ENCODE results near the gene PAF1. TPM values are rescaled to one million over a fixed set of nuclear protein-coding genes. Genes with fewer than 3 reads are reported as not detected.
A peak's percentile ranks its signal among the peaks of the same experiment; 100 is the strongest.

Gene PAF1
- total RNA-seq, 2 experiments from 2014 or later, result 33.1 to 45.9 TPM

- no TSS peak for BruUV-seq (replicated peaks)
- ChIA-PET POLR2A (interaction anchor here (1.1 to 2.7 kb wide), 3 partner anchors 55 to 210 kb away, joined by 5 to 6 read pairs (median 6); partner anchors contain the start of genes MED29, PAF1 and RPS16), CTCF (ENCODE audit: unreplicated experiment) (no interaction called here)
- Histone ChIP-seq H3K79me2 (ENCODE audit: insufficient read depth, low read depth, low read length) (peaks cover 26% of the 10 kb centered on the region; the same call in 1 of the 2 replicates), H3K36me3 (ENCODE audit: insufficient read depth, low read length) (no peaks in the 10 kb centered on the region), H3K27ac (ENCODE audit: low read depth, low read length, poor library complexity, severe bottlenecking) (peak overlapping the region; percentile 84), H3K4me1 (ENCODE audit: insufficient read depth, low read length, poor library complexity, severe bottlenecking) (peaks cover 49% of the 10 kb centered on the region), H3K9me3 (ENCODE audit: low read length) (no peaks in the 10 kb centered on the region), H3K4me3 (ENCODE audit: low read depth, low read length, poor library complexity, severe bottlenecking) (no peak overlapping the region), H3K9me2 (ENCODE audit: insufficient read depth, low read length) (no peaks in the 10 kb centered on the region), H4K20me1 (ENCODE audit: insufficient read depth, low read length) (no peaks in the 10 kb centered on the region), H3K4me2 (ENCODE audit: low read length) (0 out of 2 replicates have a peak overlapping the region, but pooled peaks have one; percentile 77), H2AFZ (ENCODE audit: low read length) (no peak overlapping the region)
- no peak for DNase-seq (ENCODE audit: low spot score)
- TF ChIP-seq, protein P1, sequence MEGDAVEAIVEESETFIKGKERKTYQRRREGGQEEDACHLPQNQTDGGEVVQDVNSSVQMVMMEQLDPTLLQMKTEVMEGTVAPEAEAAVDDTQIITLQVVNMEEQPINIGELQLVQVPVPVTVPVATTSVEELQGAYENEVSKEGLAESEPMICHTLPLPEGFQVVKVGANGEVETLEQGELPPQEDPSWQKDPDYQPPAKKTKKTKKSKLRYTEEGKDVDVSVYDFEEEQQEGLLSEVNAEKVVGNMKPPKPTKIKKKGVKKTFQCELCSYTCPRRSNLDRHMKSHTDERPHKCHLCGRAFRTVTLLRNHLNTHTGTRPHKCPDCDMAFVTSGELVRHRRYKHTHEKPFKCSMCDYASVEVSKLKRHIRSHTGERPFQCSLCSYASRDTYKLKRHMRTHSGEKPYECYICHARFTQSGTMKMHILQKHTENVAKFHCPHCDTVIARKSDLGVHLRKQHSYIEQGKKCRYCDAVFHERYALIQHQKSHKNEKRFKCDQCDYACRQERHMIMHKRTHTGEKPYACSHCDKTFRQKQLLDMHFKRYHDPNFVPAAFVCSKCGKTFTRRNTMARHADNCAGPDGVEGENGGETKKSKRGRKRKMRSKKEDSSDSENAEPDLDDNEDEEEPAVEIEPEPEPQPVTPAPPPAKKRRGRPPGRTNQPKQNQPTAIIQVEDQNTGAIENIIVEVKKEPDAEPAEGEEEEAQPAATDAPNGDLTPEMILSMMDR (conservative IDR thresholded peaks at IDR 0.05; ENCODE audit: low read length), result no peak
- TF ChIP-seq EZH2phosphoT487 (IDR thresholded peaks at IDR 0.05; ENCODE audit: borderline replicate concordance, low read depth, low read length), result no peak
- intact Hi-C loops (cut with micrococcal nuclease; ENCODE audit: unreplicated experiment), result no loop called here
Observed at GRCh38 chr19:39336483-39336882, 54.4 kb downstream of the PAF1 start.

Small RNAs within 50 kb of the gene (microRNA-seq; reads per million reads assigned to microRNA genes)
- gene MIR4530 (ENCODE audit: borderline replicate concordance), result not detected

Small RNAs within 50 kb of the gene (small RNA-seq; reads per million reads assigned to genes)
- 0.36 reads per million for gene AC011445.2
- not detected for gene MIR4530
- gene RN7SL566P, result not detected

Other genes with a start within 250 kb of the PAF1 start
- gene NCCRP1, start 194.1 kb downstream of the PAF1 start, total RNA-seq (2014; rRNA removed; shearing (Covaris generic)), result not detected in 2 replicates
- gene NCCRP1, start 194.1 kb downstream of the PAF1 start, total RNA-seq (2022), result not detected in 2 replicates
- gene SYCN, start 186.8 kb downstream of the PAF1 start, total RNA-seq (2014; rRNA removed; shearing (Covaris generic)), result not detected in 2 replicates
- not detected in 2 replicates for gene SYCN, start 186.8 kb downstream of the PAF1 start, total RNA-seq (2022)
- gene IFNL3, start 146.1 kb downstream of the PAF1 start, total RNA-seq (2014; rRNA removed; shearing (Covaris generic)), result not detected in 2 replicates
- gene IFNL3, start 146.1 kb downstream of the PAF1 start, total RNA-seq (2022), result not detected in 2 replicates
- not detected in 2 replicates for gene IFNL4, start 142.2 kb downstream of the PAF1 start, total RNA-seq (2014; rRNA removed; shearing (Covaris generic))
- gene IFNL4, start 142.2 kb downstream of the PAF1 start, total RNA-seq (2022), result not detected in 2 replicates
- gene IFNL2, start 122.7 kb downstream of the PAF1 start, total RNA-seq (2014; rRNA removed; shearing (Covaris generic)), result not detected in 2 replicates
- gene IFNL2, start 122.7 kb downstream of the PAF1 start, total RNA-seq (2022), result not detected in 2 replicates
- not detected in 2 replicates for gene IFNL1, start 94.7 kb downstream of the PAF1 start, total RNA-seq (2014; rRNA removed; shearing (Covaris generic))
- gene IFNL1, start 94.7 kb downstream of the PAF1 start, total RNA-seq (2022), result not detected in 2 replicates
- gene LRFN1, start 70.2 kb downstream of the PAF1 start, total RNA-seq (2014; rRNA removed; shearing (Covaris generic)), result 1.2 and 2.0 TPM in 2 replicates
- gene LRFN1, start 70.2 kb downstream of the PAF1 start, total RNA-seq (2022), result 2.8 and 3.6 TPM in 2 replicates
- 135 and 183 TPM in 2 replicates for gene GMFG, start 55.1 kb downstream of the PAF1 start, total RNA-seq (2014; rRNA removed; shearing (Covaris generic))
- 230 and 314 TPM in 2 replicates for gene GMFG, start 55.1 kb downstream of the PAF1 start, total RNA-seq (2022)
- gene SAMD4B, start 48.7 kb downstream of the PAF1 start, total RNA-seq (2014; rRNA removed; shearing (Covaris generic)), result 46.2 and 59.4 TPM in 2 replicates
- 60.0 and 68.8 TPM in 2 replicates for gene SAMD4B, start 48.7 kb downstream of the PAF1 start, total RNA-seq (2022)
- gene MED29, start 272 bp upstream of the PAF1 start, total RNA-seq (2014; rRNA removed; shearing (Covaris generic)), result 15.7 and 28.3 TPM in 2 replicates
- gene MED29, start 272 bp upstream of the PAF1 start, total RNA-seq (2022), result 31.2 and 31.3 TPM in 2 replicates
- 19.4 and 21.8 TPM in 2 replicates for gene ZFP36, start 15.7 kb upstream of the PAF1 start, total RNA-seq (2014; rRNA removed; shearing (Covaris generic))
- 55.9 and 57.2 TPM in 2 replicates for gene ZFP36, start 15.7 kb upstream of the PAF1 start, total RNA-seq (2022)
- gene PLEKHG2, start 21.6 kb upstream of the PAF1 start, total RNA-seq (2014; rRNA removed; shearing (Covaris generic)), result 28.3 and 30.4 TPM in 2 replicates
- 65.9 and 68.2 TPM in 2 replicates for gene PLEKHG2, start 21.6 kb upstream of the PAF1 start, total RNA-seq (2022)
- gene RPS16, start 44.8 kb upstream of the PAF1 start, total RNA-seq (2014; rRNA removed; shearing (Covaris generic)), result 538 and 634 TPM in 2 replicates
- gene RPS16, start 44.8 kb upstream of the PAF1 start, total RNA-seq (2022), result 3,661 and 4,044 TPM in 2 replicates
- gene SUPT5H, start 54.5 kb upstream of the PAF1 start, total RNA-seq (2014; rRNA removed; shearing (Covaris generic)), result 70.1 and 74.6 TPM in 2 replicates
- 168 and 175 TPM in 2 replicates for gene SUPT5H, start 54.5 kb upstream of the PAF1 start, total RNA-seq (2022)
- 98.1 and 116 TPM in 2 replicates for gene TIMM50, start 89.7 kb upstream of the PAF1 start, total RNA-seq (2014; rRNA removed; shearing (Covaris generic))
- gene TIMM50, start 89.7 kb upstream of the PAF1 start, total RNA-seq (2022), result 91.1 and 93.2 TPM in 2 replicates
- gene DLL3, start 107.8 kb upstream of the PAF1 start, total RNA-seq (2014; rRNA removed; shearing (Covaris generic)), result 3.4 and 4.4 TPM in 2 replicates
- 3.2 and 4.4 TPM in 2 replicates for gene DLL3, start 107.8 kb upstream of the PAF1 start, total RNA-seq (2022)
- not detected in 2 replicates for gene SELENOV, start 124.0 kb upstream of the PAF1 start, total RNA-seq (2014; rRNA removed; shearing (Covaris generic))
- gene SELENOV, start 124.0 kb upstream of the PAF1 start, total RNA-seq (2022), result not detected in 2 replicates
- gene EID2B, start 141.7 kb upstream of the PAF1 start, total RNA-seq (2014; rRNA removed; shearing (Covaris generic)), result 11.7 and 13.9 TPM in 2 replicates
- 8.7 and 8.8 TPM in 2 replicates for gene EID2B, start 141.7 kb upstream of the PAF1 start, total RNA-seq (2022)
- 19.1 and 22.9 TPM in 2 replicates for gene EID2, start 149.1 kb upstream of the PAF1 start, total RNA-seq (2014; rRNA removed; shearing (Covaris generic))
- gene EID2, start 149.1 kb upstream of the PAF1 start, total RNA-seq (2022), result 17.3 and 20.7 TPM in 2 replicates
- gene LGALS13, start 211.4 kb upstream of the PAF1 start, total RNA-seq (2014; rRNA removed; shearing (Covaris generic)), result not detected in 2 replicates
- gene LGALS13, start 211.4 kb upstream of the PAF1 start, total RNA-seq (2022), result not detected in 2 replicates

Measured in OCI-LY7 (cell line).